KMS-11 (cell line): ENCODE measurements around the gene CALM1.
"Not testable (repeated sequence)": the region's sequence is repeated elsewhere in the genome, so short reads cannot be mapped to it uniquely, and the experiment has no call there.

Source experiments
- H2AFZ ChIP-seq: fragments of 200-600 bp; sonication (generic); 2 replicates; pipeline ENCODE4 v1.6.1; 2016; ENCODE audit warnings: antibody characterized with exemption, mixed run types, low read depth
- H3K27ac ChIP-seq: fragments of 200-600 bp; sonication (generic); 2 replicates; pipeline ENCODE4 v1.6.1; 2016; ENCODE audit warnings: mild to moderate bottlenecking, mixed run types
- H3K27me3 ChIP-seq: fragments of 200-600 bp; sonication (generic); 2 replicates; pipeline ENCODE4 v1.6.1; 2017; ENCODE audit warnings: mild to moderate bottlenecking, low read depth, mixed run types, moderate library complexity; ENCODE audit not compliant: insufficient read depth
- H3K36me3 ChIP-seq: fragments of 200-600 bp; sonication (generic); 2 replicates; pipeline ENCODE4 v1.6.1; 2017; ENCODE audit warnings: mild to moderate bottlenecking, mixed run types; ENCODE audit not compliant: insufficient read depth
- H3K4me1 ChIP-seq: fragments of 200-600 bp; sonication (generic); 2 replicates; pipeline ENCODE4 v1.6.1; 2016; ENCODE audit warnings: mild to moderate bottlenecking, low read depth, mixed run types; ENCODE audit not compliant: poor library complexity, severe bottlenecking
- H3K4me2 ChIP-seq: fragments of 200-600 bp; sonication (generic); 2 replicates; pipeline ENCODE4 v1.7.0; 2016; ENCODE audit warnings: mild to moderate bottlenecking, mixed run types
- H3K4me3 ChIP-seq: fragments of 200-600 bp; sonication (generic); IDR thresholded peaks from 2 replicates; pipeline ENCODE4 v1.6.1; 2017; ENCODE audit warnings: low read depth, low read length, mixed read lengths; ENCODE audit not compliant: insufficient read depth
- H3K79me2 ChIP-seq: fragments of 200-600 bp; sonication (generic); 2 replicates; pipeline ENCODE4 v1.6.1; 2016; ENCODE audit warnings: low read depth, mixed run types; ENCODE audit not compliant: insufficient read depth
- H3K9ac ChIP-seq: fragments of 200-600 bp; sonication (generic); 2 replicates; pipeline ENCODE4 v1.6.1; 2016; ENCODE audit warnings: mild to moderate bottlenecking, mixed run types
- H4K20me1 ChIP-seq: fragments of 200-600 bp; sonication (generic); 2 replicates; pipeline ENCODE4 v1.6.1; 2016; ENCODE audit warnings: mild to moderate bottlenecking, mixed run types; ENCODE audit not compliant: insufficient read depth
- CTCF ChIP-seq: fragments of 200-600 bp; sonication (generic); conservative IDR thresholded peaks from 2 replicates; pipeline ENCODE4 v1.6.1; 2017; ENCODE audit warnings: low read depth, mild to moderate bottlenecking, antibody characterized with exemption, low read length, moderate library complexity, mixed read lengths

CALM1 gene

GRCh38 chr14:90388982-90389381, 7.8 kb upstream of the CALM1 start:
- TF ChIP-seq CTCF = no peak
- no peaks in the 10 kb centered on the region for H3K27me3 ChIP-seq
- no peaks in the 10 kb centered on the region for H4K20me1 ChIP-seq
- no peak overlapping the region for H2AFZ ChIP-seq
- H3K36me3 ChIP-seq = no peaks in the 10 kb centered on the region
- H3K4me1 ChIP-seq = peaks cover 21% of the 10 kb centered on the region
- no peak overlapping the region for H3K4me3 ChIP-seq
- no peaks in the 10 kb centered on the region for H3K79me2 ChIP-seq
- no peak overlapping the region for H3K4me2 ChIP-seq
- no peak overlapping the region for H3K9ac ChIP-seq
- H3K27ac ChIP-seq = no peak overlapping the region

- peaks cover 8% of the 10 kb centered on the region for H3K4me1 ChIP-seq
- H3K36me3 ChIP-seq = no peaks in the 10 kb centered on the region
- H3K27me3 ChIP-seq = no peaks in the 10 kb centered on the region
- peaks cover 8% of the 10 kb centered on the region for H3K79me2 ChIP-seq
- no peak overlapping the region for H3K27ac ChIP-seq
- no peak overlapping the region for H3K9ac ChIP-seq
- no peak for TF ChIP-seq CTCF
- peaks cover 4% of the 10 kb centered on the region; the same call in 1 of the 2 replicates for H4K20me1 ChIP-seq
- H3K4me2 ChIP-seq = no peak overlapping the region
- H2AFZ ChIP-seq = no peak overlapping the region
- H3K4me3 ChIP-seq = no peak overlapping the region
Observed at GRCh38 chr14:90393966-90394365, 2.9 kb upstream of the CALM1 start.

- not testable (repeated sequence) for H3K27ac ChIP-seq, H4K20me1 ChIP-seq, H2AFZ ChIP-seq, H3K36me3 ChIP-seq, H3K9ac ChIP-seq, H3K27me3 ChIP-seq, H3K4me3 ChIP-seq, H3K4me2 ChIP-seq
- Histone ChIP-seq H3K79me2 (peaks cover 15% of the 10 kb centered on the region), H3K4me1 (peaks cover 16% of the 10 kb centered on the region)
Observed at GRCh38 chr14:90394782-90395181, 2.0 kb upstream of the CALM1 start.

- no peaks in the 10 kb centered on the region for H3K27me3 ChIP-seq
- H3K4me3 ChIP-seq = no peak overlapping the region
- H3K4me2 ChIP-seq = peak overlapping the region; percentile 52
- peak overlapping the region; percentile 58 for H3K9ac ChIP-seq
- H3K27ac ChIP-seq = peak overlapping the region; percentile 72
- peaks cover 29% of the 10 kb centered on the region for H3K79me2 ChIP-seq
- H4K20me1 ChIP-seq = peaks cover 15% of the 10 kb centered on the region
- TF ChIP-seq CTCF = no peak
- peaks cover 20% of the 10 kb centered on the region for H3K4me1 ChIP-seq
- H2AFZ ChIP-seq = peak overlapping the region; percentile 49; the same call in 1 of the 2 replicates
- peaks cover 11% of the 10 kb centered on the region; the same call in 1 of the 2 replicates for H3K36me3 ChIP-seq
Observed at GRCh38 chr14:90397425-90398314, 841 bp downstream of the CALM1 start.

- Histone ChIP-seq H3K36me3 (peaks cover 11% of the 10 kb centered on the region; the same call in 1 of the 2 replicates), H3K27ac (peak overlapping the region; percentile 72), H2AFZ (no peak overlapping the region)
Observed at GRCh38 chr14:90398315-90398839, 1.5 kb downstream of the CALM1 start.

More at GRCh38 chr14:90398315-90398839, 1.5 kb downstream of the CALM1 start:
- peaks cover 20% of the 10 kb centered on the region for H3K4me1 ChIP-seq
- no peak for TF ChIP-seq CTCF
- peaks cover 15% of the 10 kb centered on the region for H4K20me1 ChIP-seq
- H3K4me3 ChIP-seq = no peak overlapping the region
- H3K9ac ChIP-seq = peak overlapping the region; percentile 57
- peaks cover 29% of the 10 kb centered on the region for H3K79me2 ChIP-seq
- H3K27me3 ChIP-seq = no peaks in the 10 kb centered on the region
- H3K4me2 ChIP-seq = peak overlapping the region; percentile 52
